Stimulated activated CD4-positive, alpha-beta T cell treated with anti-CD3 and anti-CD28 coated beads, Interleukin-12 subunit alpha, Interleukin-12 subunit beta, amount 100 ng/mL, for 24 hours (primary cell): ENCODE data around the gene C18orf54.
"Not testable (repeated sequence)": the region's sequence is repeated elsewhere in the genome, so short reads cannot be mapped to it uniquely, and the experiment has no call there.

Experiments
- DNase-seq, 2 experiments: peaks; one replicate each; pipeline ENCODE4 v3.0.0-alpha.2; 2020; ENCODE audit warnings: low read depth in 2 of 2

C18orf54 gene

DNA sequence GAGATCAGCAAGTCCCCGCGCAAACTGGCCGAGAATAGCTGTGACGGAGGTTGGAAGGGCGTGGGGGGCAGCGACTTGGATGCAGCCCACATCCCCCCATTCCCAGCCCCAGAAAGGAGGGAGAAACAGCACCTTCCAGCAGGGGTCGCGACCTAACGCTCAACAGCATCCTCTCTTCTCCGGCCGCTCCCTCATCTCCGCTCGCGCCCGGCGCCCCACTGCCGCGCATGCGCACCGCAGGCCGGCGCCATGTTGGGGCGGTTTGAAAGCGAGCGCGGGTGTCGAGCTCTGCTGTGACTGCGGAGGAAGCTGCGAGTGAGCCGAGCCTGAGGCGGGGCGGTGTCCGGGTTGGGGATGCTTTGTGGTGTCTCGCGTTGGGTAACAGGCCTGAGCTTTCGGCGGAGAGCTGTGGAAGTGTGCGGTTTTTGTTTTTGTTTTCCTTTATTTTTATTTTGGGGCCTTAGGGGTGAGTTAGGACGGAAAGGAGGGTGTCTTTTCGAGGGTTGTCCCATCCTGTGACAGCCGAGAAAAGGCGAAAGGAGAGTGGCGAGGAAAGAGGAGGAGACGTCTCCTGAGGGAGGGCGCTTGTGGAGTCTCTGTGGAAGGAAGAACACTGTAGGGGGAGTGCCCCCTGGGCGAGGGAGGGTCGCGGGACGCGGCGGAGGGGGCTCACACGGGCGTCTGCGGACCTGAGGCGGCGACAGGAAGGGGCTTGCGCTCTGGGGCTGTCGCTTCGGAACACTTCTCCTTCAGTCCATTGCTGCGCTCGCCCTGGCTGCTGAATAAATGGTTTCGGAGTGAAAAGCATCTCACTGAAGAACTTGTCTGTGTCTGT, at the start of gene C18orf54, which contains the start of gene STARD6:
TSS of gene C18orf54 (plus strand) at position 247 of the 835 bp plus-strand sequence. CDS start 2,667 bp downstream, outside the sequence.
TSS of gene STARD6 (minus strand) at position 199 of the 835 bp plus-strand sequence. CDS start 3,285 bp downstream, outside the sequence.
- DNase-seq: peak; percentile 77 to 79

DNA sequence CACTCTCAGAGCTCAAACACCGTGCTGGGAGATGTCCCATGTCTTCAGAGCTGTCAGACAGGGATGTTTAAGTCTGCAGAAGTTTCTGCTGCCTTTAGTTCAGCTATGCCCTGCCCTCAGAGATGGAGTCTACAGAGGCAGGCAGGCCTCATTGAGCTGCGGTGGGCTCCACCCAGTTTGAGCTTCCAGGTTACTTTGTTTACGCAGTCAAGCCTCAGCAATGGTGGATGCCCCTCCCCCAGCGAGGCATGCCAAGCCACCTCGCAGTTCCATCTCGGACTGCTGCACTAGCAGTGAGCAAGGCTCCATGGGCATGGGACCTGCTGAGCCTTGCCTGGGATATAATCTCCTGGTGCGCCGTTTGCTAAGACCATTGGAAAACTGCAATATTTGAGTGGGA, 48.1 kb upstream of the C18orf54 start:
- DNase-seq: not testable (repeated sequence)

DNA sequence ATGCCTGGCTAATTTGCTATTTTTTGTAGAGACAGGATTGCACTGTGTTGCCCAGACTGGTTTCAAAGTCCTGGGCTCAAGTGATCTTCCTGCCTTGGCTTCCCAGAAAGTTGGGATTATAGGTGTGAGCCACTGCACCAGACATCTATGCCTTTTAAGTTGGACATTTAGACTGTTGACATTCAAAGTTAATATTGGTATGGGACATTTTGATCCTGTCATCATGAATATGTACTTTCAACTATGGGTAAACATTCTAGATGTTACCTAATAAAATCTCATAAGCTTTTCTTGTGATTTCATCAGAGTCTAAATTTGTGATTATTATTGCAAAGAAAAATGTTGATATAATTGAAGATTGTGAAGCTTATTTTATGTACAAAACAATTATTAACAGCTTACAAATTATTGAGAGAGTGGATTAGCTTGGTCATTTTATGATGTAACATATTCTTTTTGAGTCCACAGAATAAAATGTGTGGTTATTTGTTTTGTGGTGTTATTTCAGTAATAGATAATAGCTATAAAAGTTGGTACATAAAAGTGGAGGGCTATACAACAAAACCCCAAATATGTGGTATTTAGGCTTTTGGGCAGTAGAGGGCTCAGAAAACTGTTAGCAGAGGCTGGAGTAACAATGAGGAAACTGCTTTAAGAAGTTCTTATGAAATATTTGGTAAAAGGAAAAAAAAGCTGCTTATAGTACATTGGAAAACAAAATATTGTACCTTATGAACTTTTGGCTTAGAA, 41.5 kb upstream of the C18orf54 start:
- no peak for DNase-seq

DNA sequence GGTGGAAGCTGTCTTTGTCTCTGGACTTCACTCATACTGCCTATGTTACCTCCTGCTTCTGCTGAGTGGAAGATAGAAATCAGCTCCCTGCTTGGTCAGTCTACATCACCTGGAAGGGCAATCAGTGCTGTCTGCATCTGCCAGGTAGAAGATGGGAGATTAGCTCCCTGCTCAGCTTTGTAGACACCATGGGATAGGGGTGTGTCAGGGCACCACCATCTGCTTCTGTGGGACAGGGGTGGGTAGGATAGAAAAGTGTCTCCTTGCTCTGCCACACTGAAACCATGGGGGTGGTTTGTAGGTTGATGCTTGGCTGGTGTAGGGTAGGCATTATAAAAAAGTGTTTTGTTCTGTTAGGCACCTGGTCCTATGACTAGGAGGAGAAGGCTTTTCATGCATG, 34.1 kb upstream of the C18orf54 start:
- DNase-seq: no peak

DNA sequence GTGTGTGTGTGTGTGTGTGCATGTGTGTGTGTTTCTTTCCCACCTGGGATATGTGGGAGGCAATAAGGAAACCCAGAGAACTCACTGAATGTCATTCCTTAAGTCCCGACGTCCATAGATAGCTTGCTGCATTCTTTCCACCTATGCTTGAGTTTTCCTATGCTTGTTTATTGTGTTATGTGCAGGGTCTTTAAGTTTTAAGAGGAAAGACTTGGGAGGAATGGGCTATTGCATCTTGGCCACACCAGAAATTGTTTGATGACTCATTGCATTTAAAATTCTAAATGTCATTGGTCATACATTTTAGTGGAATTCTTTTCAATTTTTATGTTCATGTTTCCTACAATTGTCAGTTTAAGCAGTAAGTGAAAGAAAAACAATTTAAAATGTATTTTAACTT, 33.7 kb upstream of the C18orf54 start:
- DNase-seq: no peak

DNA sequence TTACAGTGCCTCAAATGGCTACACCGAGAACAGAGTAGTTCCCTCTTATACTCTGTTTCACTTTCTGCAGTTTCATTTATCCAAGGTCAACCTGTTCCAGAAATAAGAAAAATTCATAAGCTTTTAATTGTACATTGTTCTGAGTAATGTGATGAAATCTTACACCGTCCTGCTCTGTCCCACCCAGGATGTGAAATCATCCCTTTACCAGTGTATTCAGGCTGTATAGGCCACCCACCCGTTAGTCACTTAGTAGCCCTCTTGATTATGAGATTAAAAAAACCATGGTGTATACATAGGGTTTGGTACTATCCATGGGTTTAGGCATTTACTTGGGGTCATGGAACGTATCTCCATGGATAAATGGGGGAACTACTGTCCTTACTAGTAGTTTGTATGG, 29.9 kb upstream of the C18orf54 start:
- DNase-seq: no peak

- DNase-seq: no peak
Measured at GRCh38 chr18:54329787-54330186, 27.9 kb upstream of the C18orf54 start.

DNA sequence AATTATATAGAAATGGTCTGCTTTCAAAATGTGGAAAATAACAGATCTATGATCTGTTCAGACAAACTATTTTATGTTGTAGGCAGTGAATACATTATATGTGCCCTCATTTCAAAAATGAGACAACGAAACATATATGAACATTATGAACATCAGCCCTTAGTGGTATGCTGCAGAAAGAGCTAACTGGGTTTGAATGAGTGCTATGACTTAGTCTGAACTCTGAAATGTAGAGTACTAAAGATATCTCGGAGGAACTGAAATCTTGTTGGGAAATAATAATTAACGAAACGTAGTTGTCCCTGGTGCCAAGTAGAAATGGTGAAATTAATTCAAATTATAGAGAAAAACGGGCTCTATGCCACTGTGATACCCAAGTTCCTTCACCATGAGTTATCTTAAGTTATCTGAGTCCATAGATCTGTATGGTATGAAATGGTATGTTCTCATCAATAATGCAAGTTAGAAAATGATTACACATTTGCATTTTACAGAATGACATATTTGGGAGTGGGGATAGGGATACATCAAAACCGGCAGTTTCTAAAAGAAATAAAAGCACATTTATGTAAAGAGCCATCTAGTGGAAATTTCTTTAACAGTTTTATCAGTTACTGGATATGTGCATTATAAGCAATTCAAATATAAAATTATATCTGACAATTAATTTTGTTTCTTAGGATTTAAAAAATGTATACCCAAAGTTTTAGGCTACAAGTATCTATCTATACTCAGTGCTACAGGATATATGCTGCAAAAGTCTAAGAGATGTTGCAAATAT, 26.7 kb upstream of the C18orf54 start:
- no peak for DNase-seq

DNA sequence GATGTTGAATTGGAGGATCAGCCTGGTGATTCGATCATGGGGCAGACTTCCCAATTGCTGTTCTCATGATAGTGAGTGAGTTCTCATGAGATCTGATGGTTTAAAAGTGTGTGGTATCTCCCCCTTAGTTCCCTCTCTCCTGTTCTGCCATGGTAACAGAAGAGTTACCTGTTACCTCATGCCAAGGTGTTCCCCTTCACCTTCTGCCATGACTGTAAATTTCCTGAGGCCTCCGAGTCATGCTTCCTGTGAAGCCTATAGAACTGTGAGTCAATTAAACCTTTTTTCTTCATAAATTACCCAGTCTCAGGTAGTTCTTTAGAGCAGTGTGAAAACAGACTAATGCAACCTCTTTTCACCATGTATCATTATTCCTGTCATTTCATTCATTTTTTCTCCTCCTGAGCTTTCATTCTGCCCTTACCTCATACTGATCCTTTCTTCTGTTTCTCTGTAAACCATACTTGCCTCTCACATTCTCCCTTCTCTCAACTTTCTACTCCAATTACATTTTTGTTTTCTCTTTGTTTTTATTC, 22.0 kb upstream of the C18orf54 start:
- DNase-seq: no peak

- DNase-seq: no peak
Measured at GRCh38 chr18:54338230-54338629, 19.5 kb upstream of the C18orf54 start.

GRCh38 chr18:54351186-54351585, 6.5 kb upstream of the C18orf54 start:
- no peak for DNase-seq

DNA sequence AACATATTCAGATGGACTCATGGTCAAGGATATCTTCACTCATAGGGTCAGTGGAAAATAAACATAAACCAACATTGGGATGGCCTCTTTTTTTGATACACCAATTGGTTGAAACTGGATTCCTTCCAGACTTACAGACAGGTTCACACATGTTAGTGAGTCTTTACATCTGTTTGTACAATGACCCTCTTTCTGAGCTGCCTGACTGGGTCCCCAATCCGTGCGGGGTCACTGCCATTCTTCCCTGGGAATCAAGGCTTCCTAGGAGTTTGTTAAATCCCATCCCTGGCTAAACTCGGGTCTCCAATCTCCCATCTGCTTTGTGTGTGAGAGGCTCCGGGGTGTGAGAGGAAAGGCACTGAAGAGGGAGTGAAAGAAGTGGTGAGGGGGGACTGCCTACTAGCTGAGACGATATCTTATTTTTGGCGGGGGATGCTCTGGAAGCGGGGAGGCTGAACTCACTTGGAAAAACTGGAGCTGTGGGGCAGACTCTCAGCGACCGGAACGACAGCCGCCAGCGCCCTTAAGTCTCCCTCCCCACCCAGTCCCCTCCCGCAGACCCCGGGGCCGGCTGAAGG, 535 bp upstream of the C18orf54 start:
- no peak for DNase-seq

- DNase-seq: no peak
Measured at GRCh38 chr18:54358495-54359040, 862 bp downstream of the C18orf54 start.

DNA sequence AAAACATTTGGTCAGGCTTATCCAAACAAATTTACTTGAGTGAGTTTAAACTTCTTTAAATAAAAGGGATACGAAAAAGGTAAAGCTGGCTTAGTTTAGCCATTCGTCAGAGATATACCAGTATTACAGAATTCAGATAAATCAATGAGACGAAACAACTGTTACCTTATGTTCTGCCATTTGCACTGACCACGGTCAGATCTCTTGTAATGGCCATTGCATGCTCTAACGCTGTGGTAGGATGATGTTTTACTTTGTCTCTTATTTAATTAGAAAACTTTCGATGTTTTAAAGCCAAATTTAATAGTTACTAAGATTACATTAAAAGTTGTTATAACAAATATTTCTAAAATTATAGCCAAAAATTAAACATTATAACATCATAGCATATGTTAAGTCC, 1.5 kb downstream of the C18orf54 start:
- no peak for DNase-seq

DNA sequence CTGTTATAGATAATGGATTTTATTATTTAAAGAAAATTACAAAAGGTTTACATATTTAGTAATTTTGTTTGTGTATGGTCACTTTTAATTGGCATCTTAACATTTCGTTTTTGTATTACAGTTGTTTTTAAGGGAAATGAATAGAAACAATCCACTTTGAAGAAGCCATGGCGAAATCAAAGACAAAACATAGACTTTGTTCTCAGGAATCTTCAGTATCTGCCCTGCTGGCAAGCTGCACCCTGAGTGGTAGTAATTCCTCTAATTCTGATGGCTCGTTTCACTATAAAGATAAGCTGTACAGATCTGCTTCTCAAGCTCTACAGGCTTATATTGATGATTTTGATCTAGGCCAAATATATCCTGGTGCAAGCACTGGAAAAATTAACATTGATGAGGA, 2.7 kb downstream of the C18orf54 start:
- no peak for DNase-seq

GRCh38 chr18:54378057-54378456, 20.4 kb downstream of the C18orf54 start:
- no peak for DNase-seq

DNA sequence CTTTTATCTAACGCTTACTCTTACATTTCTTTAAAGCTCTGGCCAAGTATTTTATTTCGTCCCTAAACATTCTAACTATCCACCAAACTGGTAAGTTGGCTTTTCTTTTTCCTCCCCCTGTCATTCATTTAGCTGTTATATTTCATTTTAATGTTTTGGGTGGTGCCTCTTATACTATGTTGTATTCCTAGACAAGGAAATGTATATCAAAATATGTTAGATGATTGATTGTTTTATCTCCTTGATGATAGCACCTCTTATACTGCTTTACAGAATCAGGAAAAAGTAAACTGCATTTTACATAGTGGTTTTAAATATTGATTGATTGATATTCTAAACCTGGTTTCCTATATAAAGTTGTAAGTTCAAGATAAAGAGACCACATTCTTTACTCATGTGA, 23.9 kb downstream of the C18orf54 start:
- DNase-seq: no peak

GRCh38 chr18:54382076-54382475, 24.4 kb downstream of the C18orf54 start:
- no peak for DNase-seq

DNA sequence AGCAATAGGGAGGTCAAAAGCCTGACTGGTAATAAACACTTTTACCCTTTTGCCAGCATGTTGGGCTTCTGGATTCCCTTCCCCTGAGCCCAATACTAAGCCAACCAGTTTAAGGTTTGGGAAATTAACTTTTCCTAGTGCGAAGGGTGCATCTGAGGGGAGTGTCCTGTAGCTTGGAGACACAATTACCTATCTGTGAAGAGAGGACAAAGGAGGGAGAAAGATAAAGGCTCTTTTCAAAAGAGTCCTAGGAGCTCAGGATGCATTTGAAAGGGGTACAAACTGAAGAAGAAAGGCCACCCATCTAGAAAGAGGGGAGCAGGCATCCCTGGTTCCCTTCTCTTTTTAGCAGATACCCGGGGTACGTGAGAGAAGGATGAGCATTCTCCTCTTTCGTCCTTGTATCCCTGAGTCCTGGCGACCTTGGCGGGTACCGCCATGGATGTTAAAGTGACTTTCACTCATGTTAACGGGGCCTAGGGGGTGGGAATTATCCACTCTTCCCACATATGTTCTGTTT, 25.1 kb downstream of the C18orf54 start:
- DNase-seq: no peak

DNA sequence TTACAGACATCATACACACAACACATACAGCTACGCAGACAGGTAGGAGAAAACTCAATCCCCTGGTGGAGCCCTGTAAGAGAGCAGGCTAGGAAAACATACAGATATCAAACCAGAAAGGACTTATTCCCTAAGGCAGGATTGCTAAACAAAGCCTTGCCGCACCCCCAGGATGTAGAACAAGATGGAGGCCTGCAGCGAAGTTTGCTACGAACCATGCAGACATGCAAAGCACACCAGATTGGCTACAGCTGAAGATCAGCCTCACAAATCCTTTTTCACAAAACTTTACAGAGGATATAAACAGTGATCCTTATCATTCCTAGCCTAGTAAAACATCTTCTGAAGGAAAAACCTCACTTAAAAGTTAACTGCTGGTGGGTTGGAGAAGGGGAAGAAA, 28.3 kb downstream of the C18orf54 start:
- DNase-seq: no peak
